ENCODE measurements around the gene ACAP1.

DNA sequence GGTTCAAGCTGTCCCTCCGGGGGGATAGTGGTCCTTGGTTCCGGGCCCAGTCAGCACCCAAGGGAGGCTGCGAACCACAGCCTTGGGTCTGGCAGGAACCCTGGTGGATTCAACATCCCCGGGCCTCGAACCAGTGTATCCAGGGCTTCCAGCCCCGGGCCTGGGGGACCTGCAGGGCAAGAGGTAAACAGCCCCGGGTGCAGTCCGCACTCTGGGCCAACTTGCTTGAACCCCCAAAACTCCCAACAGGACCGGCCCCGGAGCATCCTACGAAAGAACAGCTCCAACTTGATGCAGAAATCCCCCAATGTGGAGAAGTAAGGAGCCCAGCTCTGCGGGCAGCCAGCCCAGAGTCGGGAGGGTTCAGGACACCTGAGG lies 5.7 kb upstream of the ACAP1 start:
- TF ChIP-seq CTCF (IDR thresholded peaks at IDR 0.05; ENCODE audit: low read depth, low read length) (no peak), EZH2phosphoT487 (IDR thresholded peaks at IDR 0.05; ENCODE audit: low read depth) (no peak)
